Mononuclear cell (primary cell): ENCODE results near the gene KIAA1755. TPM values are rescaled to one million over a fixed set of nuclear protein-coding genes. Genes with fewer than 3 reads are reported as not detected.

ENCODE experiments used
- H3K27me3 ChIP-seq: 2 replicates; pipeline ENCODE4 v1.6.0; 2011; ENCODE audit warnings: low read length, control low read depth; ENCODE audit not compliant: insufficient read depth
- H3K4me1 ChIP-seq: 2 replicates; pipeline ENCODE4 v1.5.1; 2011; ENCODE audit warnings: mild to moderate bottlenecking, low read length, control low read depth; ENCODE audit not compliant: insufficient read depth
- H3K4me3 ChIP-seq: 2 replicates; pipeline ENCODE4 v1.5.1; 2011; ENCODE audit warnings: mild to moderate bottlenecking, low read length, moderate library complexity
- H3K9me3 ChIP-seq: 2 replicates; pipeline ENCODE4 v1.5.1; 2011; ENCODE audit warnings: low read depth, mild to moderate bottlenecking, control low read depth, low read length
- total RNA-seq: library from RNA; depleted of rRNA; stranded (reverse); fragments of >200 nt; gene quantifications from one replicate; pipeline ENCODE4 v1.2.3, GENCODE V29; 2012

The KIAA1755 gene
- total RNA-seq, 1 donor: 0.10 TPM

- Histone ChIP-seq H3K4me3 (no peak overlapping the region), H3K27me3 (no peaks in the 10 kb centered on the region), H3K9me3 (no peaks in the 10 kb centered on the region), H3K4me1 (peaks cover 18% of the 10 kb centered on the region)
Observed at GRCh38 chr20:38177201-38177600, 83.3 kb downstream of the KIAA1755 start.

GRCh38 chr20:38175304-38176180, 85.0 kb downstream of the KIAA1755 start:
- Histone ChIP-seq H3K9me3 (no peaks in the 10 kb centered on the region), H3K4me3 (no peak overlapping the region), H3K4me1 (peaks cover 21% of the 10 kb centered on the region), H3K27me3 (no peaks in the 10 kb centered on the region)

- Histone ChIP-seq H3K4me3 (no peak overlapping the region), H3K27me3 (no peaks in the 10 kb centered on the region), H3K4me1 (peaks cover 38% of the 10 kb centered on the region), H3K9me3 (no peaks in the 10 kb centered on the region)
Observed at GRCh38 chr20:38173237-38174156, 87.0 kb downstream of the KIAA1755 start.

GRCh38 chr20:38172408-38172807, 88.1 kb downstream of the KIAA1755 start:
- no peaks in the 10 kb centered on the region for H3K9me3 ChIP-seq
- no peak overlapping the region for H3K4me3 ChIP-seq
- peaks cover 39% of the 10 kb centered on the region for H3K4me1 ChIP-seq
- no peaks in the 10 kb centered on the region for H3K27me3 ChIP-seq

GRCh38 chr20:38171675-38172043, 88.9 kb downstream of the KIAA1755 start:
- H3K4me1 ChIP-seq: peaks cover 47% of the 10 kb centered on the region
- no peak overlapping the region for H3K4me3 ChIP-seq
- H3K9me3 ChIP-seq: no peaks in the 10 kb centered on the region
- H3K27me3 ChIP-seq: no peaks in the 10 kb centered on the region

GRCh38 chr20:38170826-38171674, 89.5 kb downstream of the KIAA1755 start:
- H3K4me3 ChIP-seq: no peak overlapping the region
- H3K4me1 ChIP-seq: peaks cover 47% of the 10 kb centered on the region
- H3K27me3 ChIP-seq: no peaks in the 10 kb centered on the region
- H3K9me3 ChIP-seq: no peaks in the 10 kb centered on the region

GRCh38 chr20:38170219-38170825, 90.2 kb downstream of the KIAA1755 start:
- H3K4me3 ChIP-seq: no peak overlapping the region
- H3K4me1 ChIP-seq: peaks cover 52% of the 10 kb centered on the region
- no peaks in the 10 kb centered on the region for H3K9me3 ChIP-seq
- H3K27me3 ChIP-seq: no peaks in the 10 kb centered on the region

GRCh38 chr20:38169636-38170193, 90.8 kb downstream of the KIAA1755 start:
- no peaks in the 10 kb centered on the region for H3K9me3 ChIP-seq
- no peak overlapping the region for H3K4me3 ChIP-seq
- peaks cover 56% of the 10 kb centered on the region for H3K4me1 ChIP-seq
- no peaks in the 10 kb centered on the region for H3K27me3 ChIP-seq

- Histone ChIP-seq H3K27me3 (no peaks in the 10 kb centered on the region), H3K9me3 (no peaks in the 10 kb centered on the region), H3K4me3 (no peak overlapping the region), H3K4me1 (peaks cover 57% of the 10 kb centered on the region)
Observed at GRCh38 chr20:38168791-38169589, 91.5 kb downstream of the KIAA1755 start.

GRCh38 chr20:38167851-38168760, 92.4 kb downstream of the KIAA1755 start:
- no peak overlapping the region for H3K4me3 ChIP-seq

GRCh38 chr20:38167328-38167850, 93.1 kb downstream of the KIAA1755 start:
- Histone ChIP-seq H3K4me3 (no peak overlapping the region), H3K4me1 (peaks cover 54% of the 10 kb centered on the region)

More at GRCh38 chr20:38167851-38168760, 92.4 kb downstream of the KIAA1755 start:
- peaks cover 54% of the 10 kb centered on the region for H3K4me1 ChIP-seq
- no peaks in the 10 kb centered on the region for H3K27me3 ChIP-seq
- no peaks in the 10 kb centered on the region for H3K9me3 ChIP-seq

GRCh38 chr20:38166703-38167233, 93.8 kb downstream of the KIAA1755 start:
- Histone ChIP-seq H3K4me1 (peaks cover 54% of the 10 kb centered on the region), H3K9me3 (no peaks in the 10 kb centered on the region), H3K27me3 (no peaks in the 10 kb centered on the region), H3K4me3 (no peak overlapping the region)

More at GRCh38 chr20:38167328-38167850, 93.1 kb downstream of the KIAA1755 start:
- Histone ChIP-seq H3K9me3 (no peaks in the 10 kb centered on the region), H3K27me3 (no peaks in the 10 kb centered on the region)
